ENCODE results near the gene CANX.

Gene CANX

GRCh38 chr5:179778591-179778990, 79.8 kb downstream of the CANX start:
- DNase-seq (ENCODE audit: low read depth), result no peak

DNA sequence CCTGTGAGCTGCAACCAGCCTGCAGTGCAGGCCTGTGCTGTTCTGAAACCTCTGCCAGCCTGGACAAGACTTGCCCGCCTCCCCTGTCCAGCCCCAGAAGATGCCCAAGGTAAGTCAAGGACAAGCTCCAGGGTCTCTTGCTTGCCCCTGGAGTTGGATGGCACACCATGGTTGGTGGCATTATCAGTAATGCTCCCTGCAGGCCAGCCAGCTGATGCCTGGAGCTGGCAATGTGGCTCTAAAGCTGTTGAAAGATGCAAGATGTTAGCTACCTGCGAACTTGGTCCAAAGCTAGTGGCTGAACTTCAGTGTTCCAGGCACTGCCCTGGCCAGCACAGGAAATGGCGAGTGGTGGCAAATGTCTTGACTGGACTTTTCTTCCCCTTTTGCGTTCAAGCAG, 81.1 kb downstream of the CANX start:
- DNase-seq (ENCODE audit: low read depth), result no peak

- DNase-seq (ENCODE audit: low read depth), result no peak
Observed at GRCh38 chr5:179780362-179780761, 81.6 kb downstream of the CANX start.
